T-helper 2 cell treated with Interferon-gamma antibody and Interleukin-4, amounts not matched to agents 5 μg/mL and 100 μg/mL, for 36 hours (primary cell): ENCODE measurements around the gene HMGB1.
A peak's percentile ranks its signal among the peaks of the same experiment; 100 is the strongest.
"Not testable (repeated sequence)": the region's sequence is repeated elsewhere in the genome, so short reads cannot be mapped to it uniquely, and the experiment has no call there.

Experiments used
- DNase-seq: peaks from one replicate; pipeline ENCODE4 v3.0.0; 2021; ENCODE audit warnings: low spot score
- H3K27ac Mint-ChIP-seq: one replicate; pipeline ENCODE4 v1.8.0; 2021; ENCODE audit warnings: mild to moderate bottlenecking, mixed read lengths
- H3K27me3 Mint-ChIP-seq: one replicate; pipeline ENCODE4 v1.8.0; 2021; ENCODE audit warnings: low read depth, mixed read lengths
- H3K36me3 Mint-ChIP-seq: one replicate; pipeline ENCODE4 v1.8.0; 2021; ENCODE audit warnings: low read depth, mixed read lengths
- H3K4me1 Mint-ChIP-seq: one replicate; pipeline ENCODE4 v1.8.0; 2021; ENCODE audit warnings: low read depth, mixed read lengths
- H3K4me3 Mint-ChIP-seq: one replicate; pipeline ENCODE4 v1.8.0; 2022; ENCODE audit warnings: mild to moderate bottlenecking, moderate library complexity, mixed read lengths
- H3K9me3 Mint-ChIP-seq: one replicate; pipeline ENCODE4 v1.8.0; 2021; ENCODE audit warnings: mixed read lengths

The HMGB1 gene

GRCh38 chr13:30456290-30456689, 9.4 kb downstream of the HMGB1 start:
- no peaks in the 10 kb centered on the region for H3K27me3 Mint-ChIP-seq
- H3K4me3 Mint-ChIP-seq: no peak overlapping the region
- H3K36me3 Mint-ChIP-seq: peaks cover 26% of the 10 kb centered on the region
- no peaks in the 10 kb centered on the region for H3K9me3 Mint-ChIP-seq
- peak overlapping the region; percentile 13 for H3K27ac Mint-ChIP-seq
- no peak for DNase-seq
- H3K4me1 Mint-ChIP-seq: peaks cover 10% of the 10 kb centered on the region

GRCh38 chr13:30454991-30455390, 10.7 kb downstream of the HMGB1 start:
- H3K36me3 Mint-ChIP-seq: peaks cover 25% of the 10 kb centered on the region
- peaks cover 9% of the 10 kb centered on the region for H3K4me1 Mint-ChIP-seq
- no peak for DNase-seq
- no peak overlapping the region for H3K27ac Mint-ChIP-seq
- no peak overlapping the region for H3K4me3 Mint-ChIP-seq
- H3K27me3 Mint-ChIP-seq: no peaks in the 10 kb centered on the region
- no peaks in the 10 kb centered on the region for H3K9me3 Mint-ChIP-seq

- no peak for DNase-seq
- peaks cover 5% of the 10 kb centered on the region for H3K4me1 Mint-ChIP-seq
- H3K9me3 Mint-ChIP-seq: no peaks in the 10 kb centered on the region
- no peak overlapping the region for H3K4me3 Mint-ChIP-seq
- H3K27me3 Mint-ChIP-seq: no peaks in the 10 kb centered on the region
- H3K36me3 Mint-ChIP-seq: peaks cover 16% of the 10 kb centered on the region
- H3K27ac Mint-ChIP-seq: no peak overlapping the region
Measured at GRCh38 chr13:30453727-30454126, 12.0 kb downstream of the HMGB1 start.

- not testable (repeated sequence) for H3K4me1 Mint-ChIP-seq, H3K27ac Mint-ChIP-seq, H3K36me3 Mint-ChIP-seq, DNase-seq, H3K27me3 Mint-ChIP-seq, H3K9me3 Mint-ChIP-seq, H3K4me3 Mint-ChIP-seq
Measured at GRCh38 chr13:30451476-30451875, 14.3 kb downstream of the HMGB1 start.

GRCh38 chr13:30450066-30450465, 15.7 kb downstream of the HMGB1 start:
- no peaks in the 10 kb centered on the region for H3K36me3 Mint-ChIP-seq
- peaks cover 5% of the 10 kb centered on the region for H3K4me1 Mint-ChIP-seq
- H3K4me3 Mint-ChIP-seq: no peak overlapping the region
- H3K27me3 Mint-ChIP-seq: peaks cover 5% of the 10 kb centered on the region
- H3K27ac Mint-ChIP-seq: no peak overlapping the region
- no peaks in the 10 kb centered on the region for H3K9me3 Mint-ChIP-seq
- DNase-seq: no peak

- Mint-ChIP-seq H3K4me1 (peaks cover 4% of the 10 kb centered on the region), H3K27ac (no peak overlapping the region), H3K27me3 (peaks cover 5% of the 10 kb centered on the region), H3K36me3 (no peaks in the 10 kb centered on the region), H3K9me3 (no peaks in the 10 kb centered on the region), H3K4me3 (no peak overlapping the region)
- no peak for DNase-seq
Measured at GRCh38 chr13:30448441-30448840, 17.3 kb downstream of the HMGB1 start.

GRCh38 chr13:30446126-30446500, 19.6 kb downstream of the HMGB1 start:
- DNase-seq: no peak
- Mint-ChIP-seq H3K36me3 (no peaks in the 10 kb centered on the region), H3K9me3 (no peaks in the 10 kb centered on the region), H3K4me1 (peaks cover 7% of the 10 kb centered on the region), H3K4me3 (no peak overlapping the region), H3K27me3 (peaks cover 5% of the 10 kb centered on the region), H3K27ac (no peak overlapping the region)

GRCh38 chr13:30443957-30444404, 21.8 kb downstream of the HMGB1 start:
- H3K27me3 Mint-ChIP-seq: peaks cover 5% of the 10 kb centered on the region
- no peaks in the 10 kb centered on the region for H3K9me3 Mint-ChIP-seq
- H3K27ac Mint-ChIP-seq: no peak overlapping the region
- peaks cover 1% of the 10 kb centered on the region for H3K36me3 Mint-ChIP-seq
- no peak overlapping the region for H3K4me3 Mint-ChIP-seq
- H3K4me1 Mint-ChIP-seq: peaks cover 10% of the 10 kb centered on the region
- DNase-seq: no peak

- H3K4me1 Mint-ChIP-seq: peaks cover 10% of the 10 kb centered on the region
- DNase-seq, H3K4me3 Mint-ChIP-seq, H3K36me3 Mint-ChIP-seq, H3K27me3 Mint-ChIP-seq, H3K27ac Mint-ChIP-seq, H3K9me3 Mint-ChIP-seq: not testable (repeated sequence)
Measured at GRCh38 chr13:30443491-30443890, 22.2 kb downstream of the HMGB1 start.

GRCh38 chr13:30442926-30443325, 22.8 kb downstream of the HMGB1 start:
- peaks cover 1% of the 10 kb centered on the region for H3K36me3 Mint-ChIP-seq
- DNase-seq: no peak
- no peak overlapping the region for H3K4me3 Mint-ChIP-seq
- H3K27me3 Mint-ChIP-seq: peaks cover 7% of the 10 kb centered on the region
- no peak overlapping the region for H3K27ac Mint-ChIP-seq
- peaks cover 10% of the 10 kb centered on the region for H3K4me1 Mint-ChIP-seq
- H3K9me3 Mint-ChIP-seq: no peaks in the 10 kb centered on the region

GRCh38 chr13:30440910-30441703, 24.6 kb downstream of the HMGB1 start:
- peaks cover 1% of the 10 kb centered on the region for H3K36me3 Mint-ChIP-seq
- peaks cover 13% of the 10 kb centered on the region for H3K27me3 Mint-ChIP-seq
- no peak for DNase-seq
- H3K4me3 Mint-ChIP-seq: no peak overlapping the region
- peaks cover 10% of the 10 kb centered on the region for H3K4me1 Mint-ChIP-seq
- no peaks in the 10 kb centered on the region for H3K9me3 Mint-ChIP-seq
- H3K27ac Mint-ChIP-seq: peak overlapping the region; percentile 14

GRCh38 chr13:30438286-30438685, 27.4 kb downstream of the HMGB1 start:
- Mint-ChIP-seq H3K36me3 (peaks cover 1% of the 10 kb centered on the region), H3K27me3 (peaks cover 16% of the 10 kb centered on the region), H3K27ac (no peak overlapping the region), H3K4me1 (peaks cover 7% of the 10 kb centered on the region), H3K4me3 (no peak overlapping the region), H3K9me3 (no peaks in the 10 kb centered on the region)
- no peak for DNase-seq

GRCh38 chr13:30437177-30437576, 28.6 kb downstream of the HMGB1 start:
- no peak overlapping the region for H3K27ac Mint-ChIP-seq
- H3K9me3 Mint-ChIP-seq: no peaks in the 10 kb centered on the region
- H3K36me3 Mint-ChIP-seq: peaks cover 1% of the 10 kb centered on the region
- peaks cover 7% of the 10 kb centered on the region for H3K4me1 Mint-ChIP-seq
- H3K27me3 Mint-ChIP-seq: peaks cover 18% of the 10 kb centered on the region
- no peak for DNase-seq
- no peak overlapping the region for H3K4me3 Mint-ChIP-seq

- Mint-ChIP-seq H3K9me3 (no peaks in the 10 kb centered on the region), H3K27ac (no peak overlapping the region), H3K27me3 (peaks cover 18% of the 10 kb centered on the region), H3K4me1 (peaks cover 12% of the 10 kb centered on the region), H3K36me3 (peaks cover 1% of the 10 kb centered on the region), H3K4me3 (no peak overlapping the region)
- no peak for DNase-seq
Measured at GRCh38 chr13:30435911-30436451, 29.8 kb downstream of the HMGB1 start.
